NCI-H2171 (cell line): ENCODE data around the gene ASF1B.
"Not testable (repeated sequence)": the region's sequence is repeated elsewhere in the genome, so short reads cannot be mapped to it uniquely, and the experiment has no call there.

Source experiments
- DNase-seq: peaks from one replicate; lab custom pipeline; 2025; lab: John Stamatoyannopoulos, UW

The ASF1B gene

GRCh38 chr19:14160017-14160703, 23.8 kb upstream of the ASF1B start:
- DNase-seq: no peak

- no peak for DNase-seq
These were observed 22.7 kb upstream of the ASF1B start for GRCh38 chr19:14159059-14159458.

- no peak for DNase-seq
These were observed 22.1 kb upstream of the ASF1B start for GRCh38 chr19:14158276-14159023.

GRCh38 chr19:14156971-14157717, 20.8 kb upstream of the ASF1B start:
- DNase-seq: no peak

- DNase-seq: no peak
These were observed 19.7 kb upstream of the ASF1B start for GRCh38 chr19:14156122-14156521.

- no peak for DNase-seq
These were observed 19.0 kb upstream of the ASF1B start for GRCh38 chr19:14155371-14155770.

- DNase-seq: no peak
These were observed 16.3 kb upstream of the ASF1B start for GRCh38 chr19:14152713-14153112.

GRCh38 chr19:14150770-14151661, 14.6 kb upstream of the ASF1B start:
- DNase-seq: no peak

GRCh38 chr19:14150041-14150769, 13.8 kb upstream of the ASF1B start:
- DNase-seq: no peak

GRCh38 chr19:14149509-14149994, 13.2 kb upstream of the ASF1B start:
- no peak for DNase-seq

GRCh38 chr19:14148751-14149410, 12.5 kb upstream of the ASF1B start:
- no peak for DNase-seq

- DNase-seq: no peak
These were observed 11.6 kb upstream of the ASF1B start for GRCh38 chr19:14147797-14148605.

GRCh38 chr19:14146789-14147216, 10.4 kb upstream of the ASF1B start:
- DNase-seq: no peak

GRCh38 chr19:14146169-14146568, 9.8 kb upstream of the ASF1B start:
- not testable (repeated sequence) for DNase-seq

GRCh38 chr19:14145381-14145780, 9.0 kb upstream of the ASF1B start:
- no peak for DNase-seq

- DNase-seq: no peak
These were observed 6.1 kb upstream of the ASF1B start for GRCh38 chr19:14142262-14143190.

- no peak for DNase-seq
These were observed 4.7 kb upstream of the ASF1B start for GRCh38 chr19:14141041-14141440.

GRCh38 chr19:14139944-14140343, 3.6 kb upstream of the ASF1B start:
- no peak for DNase-seq
